Colon (tissue), 2 donors: ENCODE data around the gene ARHGAP24.

ENCODE experiments used
- FAIRE-seq: peaks from 2 replicates; lab custom pipeline; 2012; peaks lifted over from hg19 to GRCh38; lab: Jason Lieb, UNC
- donor health status: control.
- donor health status: control.

Gene ARHGAP24

DNA sequence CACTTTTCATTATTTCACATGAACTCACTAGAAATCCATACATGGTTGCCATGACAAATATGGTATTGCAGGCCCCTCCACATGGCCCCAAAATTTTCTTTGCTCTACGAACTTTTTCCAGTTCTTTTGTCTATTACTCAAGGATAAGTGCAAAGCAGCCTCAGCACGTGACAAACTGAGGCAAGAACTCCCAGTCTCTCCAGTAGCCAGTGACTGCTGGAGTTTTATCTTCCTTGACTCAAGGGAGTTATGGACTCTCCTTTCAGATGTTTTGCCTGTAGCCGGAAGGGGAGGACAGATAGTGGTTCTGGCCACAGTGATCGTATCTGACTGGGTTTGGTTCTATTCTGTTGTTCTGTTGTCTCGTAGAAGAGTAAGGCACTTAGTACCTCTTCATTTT, 105.5 kb downstream of the ARHGAP24 start:
- no peak for FAIRE-seq

- FAIRE-seq = no peak
These were observed 113.0 kb downstream of the ARHGAP24 start for GRCh38 chr4:85587952-85588351.

DNA sequence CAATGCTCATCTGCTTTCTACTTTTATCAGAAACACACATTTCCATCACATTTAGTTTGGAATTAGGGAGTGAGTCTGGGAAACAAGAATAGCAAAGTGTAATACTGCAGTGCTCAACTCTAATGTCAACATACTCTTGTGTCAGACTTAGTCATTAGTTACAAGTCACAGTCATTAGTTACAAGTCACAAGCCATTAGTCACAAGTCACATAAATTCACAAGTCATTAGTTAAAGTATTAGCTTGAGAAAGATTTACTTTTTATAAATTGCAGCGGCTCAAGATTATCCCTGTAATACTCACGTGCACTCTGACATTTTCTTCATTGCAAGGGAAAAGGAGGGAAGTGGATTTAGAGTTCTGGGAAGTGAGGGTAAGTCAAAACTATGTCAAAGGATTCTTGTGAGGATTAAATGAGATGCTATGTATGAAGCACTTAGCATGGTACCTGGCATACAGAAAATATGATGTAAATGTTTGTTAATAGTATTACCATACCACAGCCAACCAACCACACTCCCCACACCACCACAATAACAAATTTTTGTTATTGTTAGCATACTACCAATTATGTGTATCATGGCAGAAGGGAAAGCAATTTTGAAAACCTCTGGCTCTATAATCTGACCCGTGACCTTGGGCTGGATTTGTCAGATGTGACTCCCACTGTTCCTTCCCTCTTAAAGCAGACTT, 116.6 kb downstream of the ARHGAP24 start:
- no peak for FAIRE-seq

DNA sequence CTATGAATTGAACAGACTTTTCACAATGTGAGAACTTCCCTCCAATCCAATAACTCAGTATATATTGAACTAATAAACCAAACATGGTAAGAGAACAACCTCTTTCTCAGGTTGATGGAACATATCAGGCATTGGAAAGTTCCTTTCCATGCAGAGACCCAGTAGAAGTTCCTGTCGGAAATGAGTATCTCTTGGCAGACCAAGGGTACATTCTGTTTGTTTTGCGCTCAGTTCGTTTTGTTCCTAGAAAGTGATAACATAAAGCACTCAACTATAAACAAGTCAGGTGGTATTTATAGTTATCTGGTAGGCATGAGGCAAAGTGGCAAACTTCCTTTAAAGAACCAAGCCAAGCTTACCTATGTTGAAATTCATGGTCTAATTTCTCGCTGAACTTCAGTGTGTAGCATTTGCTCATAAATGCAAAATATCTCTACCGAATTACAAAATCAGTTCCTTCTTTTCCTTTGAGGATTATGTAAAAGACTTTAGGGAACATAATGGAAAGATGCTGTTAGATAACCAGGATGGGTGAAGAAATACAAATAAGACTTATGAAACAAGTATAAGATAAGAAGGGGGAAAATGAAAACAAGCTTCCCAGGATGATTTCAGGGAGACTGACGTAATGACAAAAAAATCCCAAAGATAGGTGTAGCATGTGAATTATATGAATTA, 120.3 kb downstream of the ARHGAP24 start:
- FAIRE-seq = no peak

DNA sequence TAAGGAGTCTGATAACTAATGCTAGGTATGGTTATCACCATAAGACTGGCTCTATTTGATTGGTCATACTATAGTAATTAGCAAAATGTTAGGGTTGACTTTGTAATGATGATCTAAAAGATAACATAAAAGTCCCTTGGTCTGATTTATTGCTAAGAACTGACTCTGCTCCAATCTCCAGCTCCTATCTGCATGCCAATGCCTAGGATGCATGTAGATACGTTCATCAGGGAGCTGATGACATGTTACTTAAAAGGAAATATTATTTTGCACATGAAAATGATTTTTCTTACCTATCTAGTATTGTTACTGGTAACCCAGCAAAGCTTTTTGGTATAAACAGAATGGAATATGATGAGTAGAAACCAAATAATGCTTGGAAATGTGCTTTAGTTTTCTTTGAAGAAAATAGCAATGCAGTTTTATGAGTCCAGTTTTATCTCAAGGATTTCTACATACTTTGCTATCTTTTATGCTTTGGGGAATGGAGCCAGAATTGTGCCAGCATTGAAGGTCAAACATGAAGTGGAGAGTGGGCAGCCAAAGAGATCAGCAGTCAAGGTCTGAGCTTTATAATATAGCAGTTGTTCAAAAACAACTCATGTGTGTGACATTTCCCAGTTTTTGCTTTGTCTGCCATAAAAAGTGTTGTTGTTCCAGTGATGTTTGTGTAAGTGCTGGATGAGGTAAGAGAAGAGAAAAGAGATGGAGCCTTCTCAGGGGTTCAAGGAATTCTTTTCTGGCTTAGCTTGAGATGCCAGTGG, 121.0 kb downstream of the ARHGAP24 start:
- no peak for FAIRE-seq

DNA sequence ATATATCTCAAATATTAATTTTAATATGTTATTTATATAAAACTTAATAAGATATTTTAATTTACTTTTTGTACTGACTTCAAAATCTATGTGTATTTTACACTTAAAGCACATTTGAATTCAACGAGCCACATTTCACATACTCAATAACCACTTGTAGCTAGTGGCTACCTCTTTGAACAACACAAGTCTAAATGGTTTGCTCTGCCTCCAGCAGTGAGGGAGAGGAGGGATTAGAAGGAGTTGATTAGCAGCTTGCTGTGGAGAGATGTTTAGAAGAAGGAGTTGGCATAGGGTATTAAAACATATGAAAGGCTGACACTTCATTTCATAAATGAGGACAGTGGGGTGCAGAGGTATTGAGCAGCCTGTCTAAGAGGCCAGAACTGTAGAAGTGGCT, 124.0 kb downstream of the ARHGAP24 start:
- no peak for FAIRE-seq

DNA sequence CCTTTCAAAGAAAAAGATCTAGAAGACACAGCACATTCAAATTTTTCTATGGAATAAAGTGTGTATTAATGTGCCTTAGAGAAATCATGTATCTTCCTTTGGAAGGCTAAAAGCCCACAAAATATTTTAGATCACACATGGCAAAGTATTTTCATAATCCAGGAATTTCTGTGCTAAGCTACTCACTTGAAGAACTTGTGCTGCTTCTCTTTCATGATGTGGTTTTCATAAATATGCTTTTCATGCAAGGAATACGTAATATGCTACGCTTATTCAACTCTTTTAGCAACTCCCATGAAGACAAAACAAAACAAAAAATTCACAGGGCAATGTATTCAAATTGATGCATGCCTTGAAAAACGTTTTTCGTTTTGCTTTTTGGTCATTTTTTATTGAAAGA, 125.6 kb downstream of the ARHGAP24 start:
- FAIRE-seq = no peak

DNA sequence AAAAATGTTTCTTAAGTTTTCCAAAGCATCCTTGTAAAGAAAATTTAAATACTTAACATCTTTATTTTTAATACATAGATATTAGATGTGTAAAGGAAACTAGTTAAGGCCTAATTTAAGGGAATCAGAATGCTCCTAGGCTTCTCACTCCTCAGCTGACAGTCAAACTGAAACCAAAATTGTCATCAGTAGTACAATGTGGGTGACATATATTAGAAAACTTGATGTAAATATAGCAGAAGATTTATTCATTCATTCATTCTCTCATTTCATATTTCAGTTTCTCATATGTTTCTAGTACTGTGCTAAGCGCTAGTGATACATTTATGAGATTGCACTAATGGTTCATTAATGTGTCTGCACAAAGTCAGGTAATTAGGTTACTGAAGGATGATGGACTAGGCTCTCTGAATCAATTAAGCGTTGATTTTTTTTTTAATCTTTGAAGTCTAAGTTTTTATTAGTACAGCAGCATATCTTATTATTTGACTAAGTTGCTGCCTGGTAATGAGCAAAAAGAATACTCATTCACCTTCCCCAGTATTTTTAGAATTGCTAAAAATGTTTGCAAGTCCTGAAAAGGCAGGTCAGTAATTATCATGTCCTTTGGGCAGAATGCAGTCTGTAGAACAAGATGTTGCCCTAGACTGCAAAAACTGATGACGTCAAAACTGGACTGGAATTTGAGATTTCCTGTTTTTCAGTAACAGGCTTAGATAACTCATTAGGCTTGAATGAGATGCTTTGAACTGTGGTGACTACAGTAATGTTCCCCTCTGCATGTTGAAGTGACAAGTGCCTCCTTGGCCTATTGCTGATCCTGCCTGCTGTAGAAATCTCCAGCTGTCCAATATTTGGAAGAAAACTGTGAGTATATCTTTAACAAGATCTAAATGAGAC, 128.7 kb downstream of the ARHGAP24 start:
- FAIRE-seq = no peak

GRCh38 chr4:85606505-85606904, 131.6 kb downstream of the ARHGAP24 start:
- no peak for FAIRE-seq

- no peak for FAIRE-seq
These were observed 132.7 kb downstream of the ARHGAP24 start for GRCh38 chr4:85607624-85608023.

DNA sequence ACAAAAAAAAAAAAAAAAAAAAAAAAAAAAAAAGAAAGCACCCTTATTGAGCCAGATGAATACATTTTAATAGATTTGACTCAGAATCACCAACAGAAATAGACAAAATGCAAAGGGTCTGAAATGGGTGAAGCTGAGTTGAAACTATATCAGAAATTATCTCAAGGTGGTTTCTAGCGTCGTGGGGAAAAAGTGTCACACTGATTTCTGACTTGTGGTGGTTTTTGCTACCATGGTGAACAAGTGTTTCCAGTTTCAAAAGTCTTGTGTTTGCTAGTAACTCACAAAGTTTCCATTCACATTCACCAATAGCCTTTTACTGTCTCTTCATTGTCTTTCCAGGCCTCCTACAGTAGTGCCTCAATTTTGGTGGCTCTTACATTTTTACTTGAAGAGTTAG, 135.5 kb downstream of the ARHGAP24 start:
- no peak for FAIRE-seq

DNA sequence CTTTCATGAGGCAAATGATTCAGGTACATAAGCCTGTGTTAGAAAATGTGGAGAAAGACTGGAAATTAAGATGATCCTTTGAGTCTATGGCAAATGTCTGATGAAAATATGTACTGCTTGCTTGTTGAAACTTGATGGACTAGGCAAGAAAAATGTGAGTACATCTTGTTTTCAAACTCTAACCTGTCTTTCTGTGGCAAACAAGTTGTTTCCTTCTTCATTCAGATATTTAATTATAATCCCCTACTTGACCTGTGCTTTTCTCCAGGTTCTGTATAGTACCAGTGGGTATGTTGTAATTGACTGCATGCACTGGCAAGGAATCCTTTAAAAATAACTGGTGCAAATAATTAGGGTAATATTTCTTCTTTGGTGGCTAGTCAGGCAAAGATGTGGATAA, 136.7 kb downstream of the ARHGAP24 start:
- FAIRE-seq = no peak

DNA sequence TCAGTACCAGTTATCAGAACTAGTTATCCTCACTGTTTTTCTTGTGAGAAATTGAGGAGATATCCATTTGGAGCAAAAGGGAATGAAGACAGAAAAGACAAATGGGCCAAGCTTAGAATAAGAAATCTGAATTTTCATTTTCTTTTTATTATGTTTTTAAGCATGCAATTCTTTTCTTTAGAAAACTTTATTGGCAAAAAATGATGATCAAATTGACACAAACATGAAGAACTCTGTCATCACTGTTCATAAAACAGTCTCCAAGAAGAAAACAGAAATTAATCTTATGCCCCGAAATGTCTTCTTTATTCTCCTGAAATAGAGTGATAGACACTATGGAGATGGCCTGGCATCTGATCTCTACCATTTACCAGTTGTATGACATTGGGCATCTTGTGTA, 139.0 kb downstream of the ARHGAP24 start:
- FAIRE-seq = no peak

- FAIRE-seq = no peak
These were observed 141.0 kb downstream of the ARHGAP24 start for GRCh38 chr4:85615952-85616351.

DNA sequence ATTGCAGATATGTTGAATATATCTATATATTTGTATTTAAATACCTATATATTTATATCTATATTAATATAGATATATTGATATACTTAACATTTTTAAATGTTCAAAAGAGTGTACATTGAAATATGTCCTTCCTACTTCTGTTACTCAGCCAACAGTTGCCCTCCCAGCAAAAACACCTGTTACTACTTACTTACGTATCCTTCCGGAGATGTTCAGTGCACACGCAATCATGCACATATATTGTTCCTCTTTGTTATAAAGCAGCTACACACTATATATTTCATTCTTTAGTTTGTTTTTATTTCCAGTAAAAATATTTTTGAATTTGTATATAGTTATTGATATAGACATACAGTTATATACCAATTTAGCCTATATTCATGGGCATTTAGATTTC, 142.3 kb downstream of the ARHGAP24 start:
- FAIRE-seq = no peak

- no peak for FAIRE-seq
These were observed 158.0 kb downstream of the ARHGAP24 start for GRCh38 chr4:85632981-85633380.

GRCh38 chr4:85637778-85638177, 162.8 kb downstream of the ARHGAP24 start:
- no peak for FAIRE-seq

GRCh38 chr4:85639946-85640345, 165.0 kb downstream of the ARHGAP24 start:
- FAIRE-seq = no peak

GRCh38 chr4:85642356-85643100, 167.6 kb downstream of the ARHGAP24 start:
- FAIRE-seq = no peak

DNA sequence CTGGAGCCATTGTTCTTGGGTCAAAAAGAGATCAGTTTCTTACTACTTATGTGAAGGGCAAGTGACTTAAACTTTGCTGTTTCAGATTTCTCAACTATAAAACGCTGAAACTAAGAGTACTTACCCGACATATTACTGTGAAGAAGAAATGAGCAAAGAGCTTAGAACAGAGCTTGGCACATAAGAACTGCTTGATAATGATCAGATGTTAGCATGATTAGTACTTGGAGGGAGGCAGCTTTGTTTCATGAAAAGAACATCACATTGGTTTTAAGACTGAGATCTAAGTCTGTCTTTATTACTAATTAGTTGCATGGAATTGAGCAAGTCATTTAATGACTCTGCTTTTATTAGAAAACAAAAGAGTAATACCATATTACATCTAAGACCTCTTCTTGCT, 169.1 kb downstream of the ARHGAP24 start:
- no peak for FAIRE-seq

GRCh38 chr4:85650908-85651307, 176.0 kb downstream of the ARHGAP24 start:
- FAIRE-seq = no peak
